Stimulated activated CD4-positive, alpha-beta T cell treated with anti-CD3 and anti-CD28 coated beads, Interleukin-1b, Interleukin-23, amount 100 ng/mL, for 24 hours (primary cell): Measurements from ENCODE around the gene BCAN.
"Not testable (repeated sequence)": the region's sequence is repeated elsewhere in the genome, so short reads cannot be mapped to it uniquely, and the experiment has no call there.

Experiments used
- DNase-seq, 4 experiments: peaks; one replicate each; pipeline ENCODE4 v3.0.0-alpha.2; 2020; ENCODE audit warnings: low read depth in 4 of 4, low spot score in 1 of 4

The BCAN gene, protein sequence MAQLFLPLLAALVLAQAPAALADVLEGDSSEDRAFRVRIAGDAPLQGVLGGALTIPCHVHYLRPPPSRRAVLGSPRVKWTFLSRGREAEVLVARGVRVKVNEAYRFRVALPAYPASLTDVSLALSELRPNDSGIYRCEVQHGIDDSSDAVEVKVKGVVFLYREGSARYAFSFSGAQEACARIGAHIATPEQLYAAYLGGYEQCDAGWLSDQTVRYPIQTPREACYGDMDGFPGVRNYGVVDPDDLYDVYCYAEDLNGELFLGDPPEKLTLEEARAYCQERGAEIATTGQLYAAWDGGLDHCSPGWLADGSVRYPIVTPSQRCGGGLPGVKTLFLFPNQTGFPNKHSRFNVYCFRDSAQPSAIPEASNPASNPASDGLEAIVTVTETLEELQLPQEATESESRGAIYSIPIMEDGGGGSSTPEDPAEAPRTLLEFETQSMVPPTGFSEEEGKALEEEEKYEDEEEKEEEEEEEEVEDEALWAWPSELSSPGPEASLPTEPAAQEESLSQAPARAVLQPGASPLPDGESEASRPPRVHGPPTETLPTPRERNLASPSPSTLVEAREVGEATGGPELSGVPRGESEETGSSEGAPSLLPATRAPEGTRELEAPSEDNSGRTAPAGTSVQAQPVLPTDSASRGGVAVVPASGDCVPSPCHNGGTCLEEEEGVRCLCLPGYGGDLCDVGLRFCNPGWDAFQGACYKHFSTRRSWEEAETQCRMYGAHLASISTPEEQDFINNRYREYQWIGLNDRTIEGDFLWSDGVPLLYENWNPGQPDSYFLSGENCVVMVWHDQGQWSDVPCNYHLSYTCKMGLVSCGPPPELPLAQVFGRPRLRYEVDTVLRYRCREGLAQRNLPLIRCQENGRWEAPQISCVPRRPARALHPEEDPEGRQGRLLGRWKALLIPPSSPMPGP

DNA sequence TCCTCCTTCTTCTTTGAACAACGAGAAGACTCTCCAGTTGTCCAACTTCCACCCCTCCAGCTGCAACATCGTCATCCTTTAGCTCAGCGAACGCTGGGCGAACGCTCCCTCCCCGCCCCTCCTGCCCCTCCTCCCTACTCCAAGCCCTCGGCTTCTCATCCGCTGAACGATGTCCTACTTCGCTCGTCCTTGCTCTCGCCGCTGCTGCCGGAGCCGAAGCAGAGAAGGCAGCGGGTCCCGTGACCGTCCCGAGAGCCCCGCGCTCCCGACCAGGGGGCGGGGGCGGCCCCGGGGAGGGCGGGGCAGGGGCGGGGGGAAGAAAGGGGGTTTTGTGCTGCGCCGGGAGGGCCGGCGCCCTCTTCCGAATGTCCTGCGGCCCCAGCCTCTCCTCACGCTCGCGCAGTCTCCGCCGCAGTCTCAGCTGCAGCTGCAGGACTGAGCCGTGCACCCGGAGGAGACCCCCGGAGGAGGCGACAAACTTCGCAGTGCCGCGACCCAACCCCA, at the start of gene BCAN:
Gene BCAN (plus strand): TSS at position 357 of the 504 bp plus-strand sequence. CDS start 3,938 bp downstream, outside the sequence.
- no peak for DNase-seq

DNA sequence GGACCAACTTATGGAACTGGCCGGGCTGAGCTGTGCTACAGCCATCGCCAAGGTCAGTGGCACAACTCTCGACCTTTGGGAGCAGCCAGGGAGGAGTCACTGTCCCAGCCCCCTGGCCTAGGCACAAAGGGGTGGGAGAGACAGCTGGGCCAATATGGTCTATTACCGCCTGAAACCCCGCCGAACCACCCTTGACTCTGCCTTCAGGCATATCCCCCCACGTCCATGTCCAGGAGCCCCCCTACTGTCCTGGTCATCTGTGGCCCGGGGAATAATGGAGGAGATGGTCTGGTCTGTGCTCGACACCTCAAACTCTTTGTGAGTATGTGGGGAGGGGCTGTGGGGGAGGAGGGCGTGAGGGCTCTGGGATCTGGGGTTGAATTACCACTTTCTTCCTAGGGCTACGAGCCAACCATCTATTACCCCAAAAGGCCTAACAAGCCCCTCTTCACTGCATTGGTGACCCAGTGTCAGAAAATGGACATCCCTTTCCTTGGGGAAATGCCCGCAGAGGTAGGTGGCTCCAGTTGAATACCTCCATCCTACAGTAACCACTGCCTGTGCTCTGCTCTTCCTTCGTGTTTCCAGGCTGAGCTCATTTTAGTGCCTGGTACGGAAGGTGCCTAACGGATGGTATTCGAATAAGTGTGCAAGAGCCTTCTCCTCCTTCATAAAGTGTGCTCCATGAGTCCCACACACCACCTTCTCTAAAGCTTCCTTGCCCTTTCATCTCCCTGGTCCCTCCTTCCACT, 49.6 kb upstream of the BCAN start:
- no peak for DNase-seq

DNA sequence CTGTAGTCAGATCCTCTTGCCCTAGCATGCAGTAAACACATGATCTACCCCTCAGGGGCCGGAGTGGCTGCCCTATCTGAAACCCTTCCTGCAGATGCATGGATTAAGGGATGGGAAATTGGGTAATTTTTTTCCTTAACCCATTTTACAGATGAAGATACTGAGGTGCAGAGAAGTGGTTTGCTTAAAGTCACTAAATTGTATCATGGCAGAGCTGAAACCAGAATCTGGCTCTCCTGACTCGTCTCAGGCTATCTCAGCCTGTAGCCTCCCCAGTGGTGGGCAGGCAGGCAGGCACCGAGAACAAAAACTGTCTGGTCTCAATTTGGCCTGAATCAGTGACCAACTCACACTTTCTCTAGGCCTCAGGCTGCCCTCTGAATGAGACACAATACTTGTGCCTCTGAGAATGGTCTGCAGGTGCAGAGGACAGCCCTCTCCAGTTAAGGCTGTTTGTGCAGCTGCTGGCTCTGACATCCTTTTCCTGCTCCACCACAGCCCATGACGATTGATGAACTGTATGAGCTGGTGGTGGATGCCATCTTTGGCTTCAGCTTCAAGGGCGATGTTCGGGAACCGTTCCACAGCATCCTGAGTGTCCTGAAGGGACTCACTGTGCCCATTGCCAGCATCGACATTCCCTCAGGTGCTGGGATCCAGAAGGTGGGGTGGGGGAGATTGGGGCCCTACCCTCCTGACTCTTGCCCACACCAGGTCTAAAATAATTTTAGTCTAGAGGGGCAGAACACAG, 48.8 kb upstream of the BCAN start:
- no peak for DNase-seq

DNA sequence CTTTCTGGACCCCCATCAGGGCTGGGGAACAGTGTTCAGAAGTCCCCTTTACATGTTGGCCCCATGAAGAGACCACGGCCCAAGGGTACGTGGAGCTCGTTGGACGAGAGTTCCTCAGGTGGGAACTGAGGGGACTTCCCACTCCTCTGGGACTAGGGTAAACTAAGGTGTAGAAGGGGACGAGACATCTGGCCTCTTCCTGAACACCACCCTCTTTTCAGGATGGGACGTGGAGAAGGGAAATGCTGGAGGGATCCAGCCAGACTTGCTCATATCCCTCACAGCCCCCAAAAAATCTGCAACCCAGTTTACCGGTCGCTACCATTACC, 48.3 kb upstream of the BCAN start:
- no peak for DNase-seq

DNA sequence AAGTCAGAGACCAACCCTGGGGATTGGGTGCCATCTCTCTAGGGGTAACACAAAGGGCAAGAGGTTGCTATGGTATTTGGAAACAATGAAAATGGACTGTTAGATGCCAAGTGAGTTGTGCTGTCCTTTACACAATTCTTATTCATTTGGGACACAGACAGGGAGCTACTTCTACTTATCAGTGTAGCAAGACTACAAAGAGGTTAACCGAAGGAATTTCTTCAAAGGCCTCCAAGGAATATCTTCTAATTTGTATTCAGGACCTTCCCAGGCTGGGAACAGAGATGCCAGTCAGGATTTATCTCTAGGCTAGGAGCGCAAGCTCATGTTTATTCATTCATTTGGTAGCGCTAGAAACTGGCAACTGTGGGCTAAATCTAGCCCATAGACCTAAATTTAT, 47.7 kb upstream of the BCAN start:
- no peak for DNase-seq

DNA sequence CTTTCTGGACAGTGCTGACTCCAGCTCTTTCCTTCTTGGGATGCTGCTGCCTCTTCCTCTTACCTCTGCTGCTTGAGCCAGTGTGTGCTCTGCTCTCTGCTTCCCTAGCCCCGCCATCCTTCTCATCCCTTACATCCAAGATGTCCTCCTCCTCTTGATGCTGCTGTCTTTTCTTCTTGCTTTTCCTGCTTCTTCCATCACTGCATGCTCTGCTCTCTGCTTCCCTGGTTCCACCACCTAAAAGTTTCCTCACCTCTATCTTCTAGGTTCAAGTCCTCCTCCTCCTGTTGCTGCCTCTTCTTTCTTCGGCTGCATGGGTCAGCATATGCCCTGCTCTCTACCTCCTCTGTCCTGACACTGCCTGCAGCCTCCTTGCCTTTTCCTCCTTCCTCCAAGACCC, 46.9 kb upstream of the BCAN start:
- DNase-seq, result no peak

DNA sequence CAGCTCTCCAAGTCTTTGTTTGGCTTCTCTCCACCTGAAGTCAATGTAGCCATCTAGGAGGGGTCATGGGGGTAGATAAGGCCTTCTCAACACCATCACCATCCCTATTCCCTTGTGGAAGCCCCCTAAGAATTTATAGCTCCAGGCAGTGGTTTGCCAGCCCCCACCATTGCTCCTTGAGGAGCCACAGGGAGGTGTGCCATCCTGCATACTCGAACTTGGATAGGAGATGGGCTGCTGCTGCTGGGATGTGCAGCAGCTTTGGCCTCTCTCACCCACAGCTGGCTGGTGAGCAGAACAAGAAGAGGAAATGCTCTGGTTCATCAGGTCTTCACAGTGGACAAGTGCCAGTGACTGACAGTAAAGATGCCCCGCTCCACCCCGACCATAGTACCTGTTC, 45.5 kb upstream of the BCAN start:
- no peak for DNase-seq

DNA sequence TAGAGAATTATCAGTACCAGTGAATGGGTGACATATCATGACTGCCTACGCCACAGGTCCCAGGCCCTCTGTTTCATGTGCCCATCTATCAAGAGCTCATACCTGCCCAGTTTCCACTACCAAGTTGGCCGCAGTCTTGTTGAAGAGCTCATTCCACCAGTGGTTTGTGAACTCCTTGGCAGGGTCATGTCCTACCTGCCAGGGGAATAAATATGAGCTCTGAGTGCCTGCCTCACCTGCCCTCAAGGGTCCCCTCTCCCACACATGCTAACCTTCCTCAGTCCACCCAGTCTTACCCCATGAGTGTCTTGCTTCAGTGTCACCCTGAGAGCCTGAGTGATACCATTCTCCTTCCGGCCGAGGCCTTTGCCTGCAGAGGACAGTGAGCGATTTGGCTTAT, 43.8 kb upstream of the BCAN start:
- no peak for DNase-seq

DNA sequence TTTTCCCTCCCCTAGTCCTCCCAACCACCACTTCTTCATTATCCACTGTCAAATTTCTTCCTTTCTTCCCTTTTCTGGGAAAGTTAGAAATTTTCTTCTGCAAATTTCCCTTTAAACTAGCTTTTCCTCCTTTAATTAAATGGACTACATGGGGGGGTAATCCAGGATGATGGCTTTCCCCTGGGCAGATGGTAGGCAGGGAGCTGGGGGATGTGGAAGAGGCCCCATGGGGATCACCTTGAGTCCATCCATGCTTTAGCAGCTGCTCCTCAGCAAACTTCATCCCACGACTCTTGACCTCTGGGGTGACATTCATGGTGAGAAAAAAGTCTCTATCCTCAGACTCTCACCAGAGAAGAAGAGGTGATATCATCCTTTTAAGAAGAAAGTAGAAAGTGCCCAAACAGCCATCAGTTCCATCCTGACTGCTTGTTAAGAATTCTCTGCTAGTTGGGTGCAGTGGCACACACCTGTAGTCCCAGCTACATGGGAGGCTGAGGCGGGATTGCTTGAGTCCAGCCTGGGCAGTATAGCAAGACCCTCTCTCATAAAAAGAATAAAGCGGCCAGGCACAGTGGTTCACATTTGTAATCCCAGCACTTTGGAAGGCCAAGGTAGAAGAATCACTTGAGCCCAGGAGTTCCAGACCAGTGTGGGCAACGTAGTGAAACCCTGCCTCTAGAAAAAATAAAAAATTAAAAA, 43.0 kb upstream of the BCAN start:
- no peak for DNase-seq

DNA sequence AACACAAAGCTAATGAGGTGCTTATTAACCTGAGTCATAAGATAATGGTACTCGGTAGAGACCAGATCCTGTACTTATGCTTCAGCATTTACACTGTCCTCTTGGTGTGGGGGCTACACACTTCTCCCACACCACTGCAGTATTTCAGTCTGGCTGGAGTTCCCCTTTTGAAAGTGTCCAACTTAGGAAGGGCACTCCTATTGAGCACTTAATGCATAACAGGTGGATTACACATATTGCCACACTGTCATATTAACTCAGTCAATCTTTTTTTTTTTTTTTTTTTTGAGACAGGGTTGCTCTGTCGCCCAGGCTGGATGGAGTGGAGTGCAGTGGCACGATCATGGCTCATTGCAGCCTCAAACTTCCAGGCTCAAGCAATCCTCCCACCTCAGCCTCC, 42.1 kb upstream of the BCAN start:
- no peak for DNase-seq

DNA sequence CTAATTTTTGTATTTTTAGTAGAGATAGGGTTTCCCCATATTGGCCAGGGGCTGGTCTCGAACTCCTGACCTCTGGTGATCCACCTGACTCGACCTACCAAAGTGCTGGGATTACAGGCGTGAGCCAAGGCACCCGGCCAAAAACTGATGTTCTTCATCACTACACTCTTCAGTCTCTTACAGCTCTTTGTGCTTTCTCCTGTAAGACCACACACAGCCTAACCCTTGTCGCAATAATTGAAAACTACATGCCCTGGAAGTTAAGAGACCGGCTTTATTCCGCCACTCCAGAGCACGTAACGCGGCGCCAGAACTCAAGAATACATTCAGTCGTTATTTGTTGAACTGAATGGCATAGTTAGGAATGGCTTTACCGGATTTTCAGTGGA, 41.2 kb upstream of the BCAN start:
- no peak for DNase-seq

DNA sequence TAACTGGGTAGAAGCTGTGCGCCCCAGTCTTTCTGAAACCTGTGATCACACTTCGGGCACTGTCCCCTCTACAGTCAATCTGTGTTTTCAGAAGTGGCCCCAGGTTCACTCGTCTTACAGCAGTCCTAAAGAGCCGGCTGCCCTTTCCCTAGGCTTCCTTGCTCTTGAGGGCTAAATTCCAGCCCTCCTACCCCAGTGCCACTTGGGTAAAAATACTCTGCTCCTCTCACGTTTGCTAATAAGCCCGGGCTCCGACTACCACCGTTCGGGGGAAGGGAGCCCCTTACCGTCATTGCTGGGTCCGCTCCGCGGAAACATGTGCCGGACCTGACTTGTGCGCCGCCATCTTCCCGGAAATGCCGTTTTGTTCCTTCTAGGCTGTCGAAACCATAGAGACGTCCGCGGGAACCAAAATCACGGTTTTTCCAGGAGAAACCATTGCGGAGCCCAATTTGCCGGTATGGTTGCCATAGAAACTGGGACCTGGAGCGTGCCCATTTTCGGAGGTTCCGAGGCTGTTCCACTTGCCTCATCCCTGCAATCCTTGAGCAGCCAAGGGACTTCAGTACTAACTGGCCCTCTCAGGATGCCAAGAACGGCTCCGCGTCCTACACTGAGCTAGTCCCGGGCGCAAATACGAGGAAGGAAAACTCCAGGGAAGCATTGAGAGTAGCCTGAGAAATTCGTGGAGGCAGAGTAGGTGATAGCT, 40.6 kb upstream of the BCAN start, which contains the start of gene GPATCH4:
Gene GPATCH4 (minus strand): TSS at position 358 of the 709 bp plus-strand sequence.
- DNase-seq, result peak; percentile 49 to 71 (median 60)

DNA sequence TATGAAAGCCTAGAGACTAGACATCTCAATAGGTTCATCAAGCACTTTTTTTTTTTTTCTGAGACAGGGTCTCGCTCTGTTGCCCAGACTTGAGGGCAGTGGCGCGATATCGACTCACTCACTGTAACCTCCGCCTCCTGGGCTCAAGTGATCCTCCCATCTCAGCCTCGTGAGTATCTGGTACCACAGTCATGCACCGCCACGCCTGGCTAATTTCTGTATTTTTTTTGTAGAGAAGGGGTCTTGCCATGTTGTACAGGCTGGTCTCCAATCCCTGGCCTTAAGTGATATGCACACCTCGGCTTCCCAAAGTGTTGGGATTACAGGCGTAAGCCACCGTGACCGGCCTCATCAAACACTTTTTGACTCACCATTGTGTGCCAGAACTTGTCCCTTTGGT, 40.0 kb upstream of the BCAN start:
- DNase-seq, result no peak

DNA sequence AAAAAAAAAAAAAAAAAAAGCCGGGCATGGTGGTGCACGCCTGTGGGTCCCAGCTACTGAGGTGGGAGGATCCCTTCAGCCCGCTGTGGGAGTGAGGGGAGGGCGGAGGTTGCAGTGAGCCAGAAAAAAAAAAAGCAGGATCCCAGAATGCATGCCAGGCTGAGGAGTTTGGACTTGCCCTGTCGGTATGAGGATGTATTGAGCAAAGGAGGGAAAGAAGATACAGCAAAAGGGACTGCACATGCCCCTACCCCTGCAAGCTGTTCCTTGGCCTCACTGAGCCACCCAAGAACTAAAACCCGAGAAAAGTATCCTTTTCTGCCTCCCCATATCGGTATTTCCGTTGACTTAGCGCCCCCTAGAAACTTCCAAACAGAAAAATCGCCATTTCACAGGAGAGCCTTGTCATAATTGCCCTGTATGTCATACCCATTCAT, 39.3 kb upstream of the BCAN start:
- DNase-seq, result no peak

DNA sequence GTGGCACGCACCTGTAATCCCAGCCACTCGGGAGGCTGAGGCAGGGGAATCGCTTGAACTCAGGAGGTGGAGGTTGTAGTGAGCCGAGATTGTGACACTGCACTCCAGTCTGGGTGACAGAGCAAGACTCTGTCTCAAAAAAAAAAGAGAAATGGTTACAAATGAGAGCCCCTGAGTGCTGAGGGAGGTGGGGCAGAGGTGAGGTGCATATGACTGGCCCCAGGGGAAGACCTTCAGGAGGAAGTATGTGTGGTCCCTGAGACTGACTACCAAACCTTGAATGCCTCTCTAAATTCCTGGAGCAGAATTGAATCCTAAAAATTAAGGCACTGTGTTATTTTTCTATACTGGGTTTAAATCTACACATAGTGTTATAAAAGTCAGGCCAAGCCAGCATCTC, 34.6 kb upstream of the BCAN start:
- DNase-seq, result not testable (repeated sequence)

DNA sequence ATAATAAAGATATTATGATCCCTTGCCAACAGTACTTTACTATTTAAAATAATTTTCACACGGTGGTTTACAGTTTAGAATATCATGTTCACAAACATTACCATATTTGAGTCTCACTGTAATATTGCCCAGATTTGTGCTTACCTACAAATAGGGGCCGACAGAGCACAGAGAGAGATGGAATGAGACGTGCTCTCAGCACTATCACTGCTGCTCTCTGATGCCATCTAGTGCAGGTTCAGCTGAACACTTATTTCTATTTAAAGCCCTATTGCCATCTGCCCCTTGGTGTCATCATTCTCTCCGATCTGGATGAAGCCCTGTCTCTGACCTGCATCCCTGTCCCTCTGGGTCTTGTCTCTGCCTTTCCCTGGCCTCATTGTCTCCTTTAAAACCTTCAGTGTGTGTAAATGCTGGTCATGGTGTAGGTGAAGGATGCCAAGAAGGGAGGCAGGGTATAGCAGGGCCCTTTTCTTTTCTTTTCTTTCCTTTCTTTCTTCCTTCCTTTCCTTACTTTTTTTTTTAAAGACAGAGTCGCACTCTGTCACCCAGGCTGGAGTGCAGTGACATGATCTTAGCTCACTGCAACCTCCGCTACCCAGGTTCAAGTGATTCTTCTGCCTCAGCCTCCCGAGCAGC, 33.8 kb upstream of the BCAN start:
- DNase-seq, result peak in 1 of 4 experiments; percentile 50

DNA sequence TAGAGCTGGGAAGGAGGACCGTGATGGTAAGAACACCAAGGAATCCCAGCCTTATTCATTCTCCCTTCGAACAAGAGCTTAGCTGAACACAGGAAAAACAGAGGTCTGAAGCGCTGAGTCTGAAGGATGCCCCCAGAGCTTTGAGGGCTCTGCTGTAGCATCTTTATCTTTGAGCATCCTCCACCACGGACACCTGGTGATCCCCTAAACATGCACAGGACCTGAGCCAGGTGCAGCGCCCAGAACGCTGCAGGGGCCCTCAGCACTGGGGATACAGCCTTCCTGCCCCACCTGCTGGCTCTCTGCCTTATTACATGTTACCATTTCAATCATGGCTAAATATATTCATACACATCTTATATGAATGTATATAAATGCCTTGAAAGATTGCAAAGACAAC, 32.9 kb upstream of the BCAN start:
- no peak for DNase-seq

DNA sequence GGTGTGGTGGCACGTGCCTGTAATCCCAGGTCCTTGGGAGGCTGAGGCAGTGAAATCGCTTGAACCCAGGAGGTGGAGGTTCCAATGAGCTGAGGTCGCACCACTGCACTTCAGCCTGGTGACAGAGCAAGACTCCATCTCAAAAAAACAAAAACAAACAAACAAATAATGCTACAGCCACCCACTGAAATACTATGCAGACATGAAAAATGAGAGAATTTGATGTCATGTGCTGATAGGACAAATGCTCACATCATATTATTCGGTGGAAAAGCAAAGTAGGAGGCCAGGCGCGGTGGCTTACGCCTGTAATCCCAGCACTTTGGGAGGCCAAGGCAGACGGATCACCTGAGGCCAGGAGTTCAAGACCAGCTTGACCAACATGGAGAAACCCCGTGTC, 31.8 kb upstream of the BCAN start:
- DNase-seq, result not testable (repeated sequence)

DNA sequence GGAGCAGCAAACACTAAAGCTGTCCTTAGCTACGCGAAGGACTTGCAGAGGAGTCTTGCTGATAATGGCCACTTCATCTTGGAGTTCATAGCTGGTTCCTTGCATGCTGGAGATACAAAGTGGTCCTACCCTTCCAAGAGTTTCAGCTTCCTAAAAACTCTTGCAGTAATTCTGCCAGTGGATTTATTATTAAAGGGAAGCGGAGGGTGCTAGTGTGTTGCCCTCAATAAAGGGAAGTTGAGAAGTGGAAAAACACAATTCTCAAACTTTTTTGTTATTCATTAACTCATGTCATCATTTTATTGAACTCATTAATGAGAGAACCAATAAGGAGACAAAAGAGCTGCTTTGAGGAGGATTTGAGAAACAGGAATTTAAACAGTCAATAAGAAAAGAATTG, 29.3 kb upstream of the BCAN start:
- DNase-seq, result no peak
